ENCODE data around the gene PRKCI.
"Not testable (repeated sequence)": the region's sequence is repeated elsewhere in the genome, so short reads cannot be mapped to it uniquely, and the experiment has no call there.

PRKCI gene

DNA sequence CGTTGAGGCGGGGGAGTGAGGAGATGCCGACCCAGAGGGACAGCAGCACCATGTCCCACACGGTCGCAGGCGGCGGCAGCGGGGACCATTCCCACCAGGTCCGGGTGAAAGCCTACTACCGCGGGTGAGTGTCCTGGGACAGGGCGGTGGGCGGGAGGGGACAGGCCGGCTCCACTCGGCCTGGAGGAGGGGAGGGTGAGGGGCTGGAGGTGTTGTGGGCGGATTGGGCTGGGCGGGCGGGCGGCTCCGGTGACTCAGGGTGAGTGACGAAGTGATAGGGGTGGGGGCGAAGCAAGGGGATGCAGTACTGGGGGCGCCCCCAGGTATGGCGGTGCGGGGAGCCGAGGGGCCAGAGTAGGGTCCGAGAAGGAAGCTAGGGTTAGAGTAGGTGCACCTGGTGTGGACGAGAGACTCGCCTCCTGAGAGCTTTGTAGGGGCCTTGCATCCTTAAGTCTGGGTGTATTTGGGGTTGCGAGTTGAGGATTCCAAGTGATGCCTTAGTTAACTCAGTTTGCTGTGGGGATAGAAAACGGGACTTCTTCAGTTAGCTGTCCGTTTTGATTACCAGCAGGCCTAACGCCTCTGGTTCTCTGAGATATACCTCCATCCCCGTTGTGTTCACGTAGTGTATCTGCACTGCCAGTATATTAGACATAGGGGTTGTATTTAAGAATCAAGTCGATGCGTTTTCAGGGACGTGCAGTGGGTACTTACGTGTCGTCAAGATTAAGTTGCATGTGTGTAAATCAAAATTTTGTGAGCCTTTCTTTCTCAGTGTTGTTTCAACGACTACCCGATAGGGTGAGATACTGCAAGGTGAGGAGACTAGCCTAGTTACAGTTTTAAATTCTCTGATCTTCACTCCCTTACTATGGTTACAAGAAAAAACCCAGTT, 670 bp downstream of the PRKCI start:
- DNase-seq (ENCODE audit: low read depth, low spot score), result no peak

DNA sequence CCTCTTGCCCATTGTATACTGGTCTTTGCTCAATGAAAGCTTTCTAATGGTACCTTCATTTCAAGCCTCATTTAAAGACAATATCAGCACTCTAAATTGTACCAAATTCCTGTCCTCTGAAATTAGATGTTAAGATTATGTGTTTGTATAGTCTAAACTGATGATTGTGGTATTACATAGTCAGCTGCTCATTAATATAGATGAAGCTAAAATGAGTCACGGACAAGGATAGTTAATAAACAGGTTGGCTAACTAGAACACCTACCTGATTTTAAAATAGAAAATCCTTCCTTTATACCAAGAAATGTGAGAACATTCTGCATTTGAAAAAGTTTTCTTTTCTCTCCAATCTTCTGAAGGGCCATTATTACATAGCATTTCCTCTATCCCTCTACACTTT, 2.9 kb downstream of the PRKCI start:
- DNase-seq (ENCODE audit: low read depth, low spot score), result no peak

DNA sequence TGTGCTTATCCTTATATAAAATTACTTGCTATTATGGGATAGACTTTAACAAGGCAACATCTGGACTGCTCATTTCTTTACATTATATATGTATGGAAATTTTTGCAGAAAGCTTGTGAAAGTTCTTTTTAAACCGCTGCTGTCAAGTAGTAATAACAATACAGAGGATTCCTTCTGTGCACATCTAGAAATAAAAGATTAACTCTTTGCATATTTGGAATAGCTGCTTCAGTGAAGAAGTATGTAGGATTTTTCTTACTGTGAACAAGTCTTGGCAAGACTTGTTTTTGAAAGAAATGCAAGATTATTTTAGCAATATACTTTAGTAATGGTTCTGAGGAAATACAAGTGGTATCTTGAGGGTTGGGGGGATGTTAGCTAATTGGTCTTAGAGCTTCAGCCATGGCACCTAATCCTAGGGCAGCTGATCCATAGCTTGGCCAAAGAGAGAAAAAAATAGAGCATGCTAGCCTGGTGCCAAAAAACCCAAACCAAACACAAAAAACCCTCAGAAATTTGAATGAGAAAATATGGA, 4.3 kb downstream of the PRKCI start:
- DNase-seq (ENCODE audit: low read depth, low spot score), result no peak

DNA sequence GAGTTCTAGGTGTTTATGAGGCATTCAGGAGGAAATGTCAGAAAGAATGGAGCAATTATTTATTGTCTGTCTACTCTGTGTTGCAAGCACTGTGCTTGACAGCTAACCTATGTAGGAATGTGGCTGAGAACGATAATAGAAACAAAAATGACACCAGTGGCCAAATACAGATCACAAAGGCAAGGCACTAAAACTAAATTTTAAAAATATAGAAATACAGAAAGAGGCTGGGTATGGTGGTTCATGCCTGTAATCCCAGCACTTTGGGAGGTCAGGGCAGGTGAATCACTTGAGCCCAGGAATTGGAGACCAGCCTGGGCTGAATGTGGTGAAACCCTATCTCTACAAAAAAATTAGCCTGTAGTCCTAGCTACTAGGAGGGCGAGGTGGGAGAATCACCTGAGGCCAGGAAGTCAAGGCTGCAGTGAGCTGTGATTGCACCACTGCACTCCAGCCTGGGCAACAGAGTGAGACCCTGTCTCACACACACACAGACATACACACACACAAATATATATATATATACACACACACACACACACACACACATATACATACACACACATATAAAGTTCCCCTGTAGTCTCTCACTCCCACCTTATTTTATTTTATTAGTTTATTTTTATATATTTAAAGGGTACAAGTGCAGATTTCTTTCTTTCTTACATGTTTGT, 6.0 kb downstream of the PRKCI start:
- no peak for DNase-seq (ENCODE audit: low read depth, low spot score)

GRCh38 chr3:170232266-170232665, 10.0 kb downstream of the PRKCI start:
- no peak for DNase-seq (ENCODE audit: low read depth, low spot score)

DNA sequence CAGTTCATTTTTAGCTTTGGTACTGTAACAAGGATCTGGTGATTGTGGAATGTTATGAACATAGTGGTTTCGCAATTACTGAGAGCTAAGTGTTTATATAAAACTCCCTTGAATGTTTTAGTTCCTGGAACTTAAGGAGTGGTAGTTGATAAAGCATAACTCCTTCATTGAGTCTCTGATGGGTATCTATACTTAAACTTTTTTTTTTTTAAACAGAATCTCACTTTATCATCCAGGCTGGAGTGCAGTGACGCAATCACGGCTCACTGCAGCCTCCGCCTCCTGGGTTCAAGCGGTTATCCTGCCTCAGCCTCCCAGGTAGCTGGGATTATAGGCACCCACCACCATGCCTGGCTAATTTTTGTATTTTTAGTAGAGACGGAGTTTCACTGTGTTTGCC, 11.3 kb downstream of the PRKCI start:
- no peak for DNase-seq (ENCODE audit: low read depth, low spot score)

DNA sequence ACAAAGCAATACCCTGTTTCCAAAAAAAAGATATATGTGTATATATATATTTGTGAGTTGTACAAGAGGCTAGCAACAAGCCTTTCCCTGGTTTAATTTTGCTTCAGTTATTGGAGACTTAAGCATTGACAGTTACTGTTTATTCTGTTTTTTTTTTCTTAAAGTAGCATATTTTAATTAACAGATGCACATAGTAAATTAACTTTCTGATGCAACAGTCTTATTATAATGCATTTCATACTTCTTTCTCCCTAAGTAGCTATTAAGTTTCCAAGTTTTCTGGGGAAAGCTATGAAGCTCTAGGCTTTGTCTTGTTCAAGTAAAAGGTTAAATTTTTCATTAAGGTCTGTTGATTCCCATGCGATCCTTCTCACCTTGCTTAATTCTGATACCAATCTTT, 17.9 kb downstream of the PRKCI start:
- DNase-seq (ENCODE audit: low read depth, low spot score), result no peak

DNA sequence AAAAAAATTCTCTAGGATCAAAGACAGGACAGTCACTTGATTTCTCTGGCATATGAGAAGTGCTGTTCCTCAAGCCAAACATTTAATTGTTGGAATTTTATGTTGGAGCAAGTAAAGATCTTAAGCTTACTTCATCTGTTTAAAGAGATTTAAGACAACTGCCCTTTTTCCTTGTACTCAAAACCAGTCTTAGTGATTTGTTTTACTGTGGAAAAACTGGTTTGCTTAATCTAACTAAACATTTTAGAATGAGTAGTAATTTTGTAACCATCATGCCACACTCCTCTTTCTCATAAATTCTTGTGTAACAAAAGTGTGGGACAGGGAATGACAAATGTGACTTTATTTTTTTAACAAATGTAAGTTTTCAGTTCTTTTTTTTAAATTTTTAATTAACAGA, 18.4 kb downstream of the PRKCI start:
- no peak for DNase-seq (ENCODE audit: low read depth, low spot score)

DNA sequence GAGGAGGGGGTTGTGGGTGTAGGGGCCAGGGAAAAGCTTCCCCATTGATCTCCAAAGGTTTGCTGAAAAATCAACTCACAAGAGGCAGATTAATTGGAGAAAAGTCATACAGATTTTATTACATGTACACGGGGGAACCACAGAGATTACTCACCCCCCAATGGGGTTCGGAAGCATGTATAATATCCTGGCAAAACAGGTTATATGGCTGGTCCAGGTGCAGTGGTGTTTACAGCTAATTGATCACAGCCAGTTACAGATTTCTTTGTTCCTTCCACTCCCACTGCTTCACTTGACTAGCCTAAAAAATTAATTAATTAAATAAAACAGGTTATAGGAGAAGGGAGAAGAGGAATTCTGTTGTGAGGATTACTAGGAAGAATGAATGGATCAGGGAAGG, 22.4 kb downstream of the PRKCI start:
- no peak for DNase-seq (ENCODE audit: low read depth, low spot score)

DNA sequence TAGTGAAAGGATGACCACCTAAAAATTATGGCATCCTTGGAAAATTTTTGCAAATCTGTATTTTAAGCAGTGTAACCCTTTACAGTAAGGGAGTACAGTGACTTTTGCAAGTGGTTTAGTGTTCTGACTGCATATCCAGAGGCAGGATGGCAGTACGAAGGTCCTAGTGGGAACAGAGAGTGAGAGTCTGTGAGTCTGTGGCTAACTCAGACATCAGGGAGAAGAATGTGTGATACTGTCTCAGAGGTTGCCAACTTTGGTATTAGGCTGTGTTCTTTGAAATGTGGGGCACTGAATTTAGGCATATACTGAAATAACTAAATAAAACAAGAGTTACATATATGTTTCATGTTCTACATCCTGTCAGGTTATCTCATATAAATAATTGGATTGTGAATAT, 25.7 kb downstream of the PRKCI start:
- DNase-seq (ENCODE audit: low read depth, low spot score), result no peak

- DNase-seq (ENCODE audit: low read depth, low spot score), result no peak
Measured at GRCh38 chr3:170256597-170256996, 34.4 kb downstream of the PRKCI start.

DNA sequence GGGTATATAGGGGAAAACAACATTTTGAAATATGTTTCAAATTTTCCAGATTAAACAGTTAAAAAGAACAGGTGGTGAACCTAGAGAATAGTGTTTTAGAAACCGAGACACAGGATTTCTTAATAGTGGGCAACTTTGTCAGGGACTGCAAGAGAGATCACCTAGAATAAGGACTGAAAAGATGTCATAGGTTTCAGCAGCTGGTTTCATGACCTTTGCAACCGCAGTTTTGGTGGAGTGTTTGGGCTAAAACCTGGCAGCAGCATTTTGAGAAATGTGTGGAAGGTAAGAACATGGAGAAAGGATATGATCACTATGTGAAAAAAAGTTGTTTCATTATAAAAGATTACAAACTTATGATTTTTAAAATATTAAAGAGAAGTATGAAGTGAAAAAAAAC, 34.9 kb downstream of the PRKCI start:
- DNase-seq (ENCODE audit: low read depth, low spot score), result no peak

DNA sequence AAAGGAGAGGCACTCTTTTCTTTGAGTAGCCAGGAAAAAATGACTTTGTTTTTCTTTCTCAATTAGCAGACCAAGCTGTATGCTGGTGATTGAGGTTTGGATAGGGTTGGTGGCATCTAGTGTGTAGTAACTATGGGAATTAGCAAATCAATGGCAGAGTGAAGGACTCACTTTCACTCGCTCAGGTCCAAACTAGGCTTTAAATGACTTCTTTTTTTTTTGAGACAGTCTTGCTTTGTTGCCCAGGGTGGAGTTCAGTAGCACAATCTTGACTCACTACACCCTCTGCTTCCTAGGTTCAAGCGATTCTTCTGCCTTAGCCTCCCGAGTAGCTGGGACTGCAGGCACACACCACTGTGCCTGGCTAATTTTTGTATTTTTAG, 35.9 kb downstream of the PRKCI start:
- DNase-seq (ENCODE audit: low read depth, low spot score), result no peak

DNA sequence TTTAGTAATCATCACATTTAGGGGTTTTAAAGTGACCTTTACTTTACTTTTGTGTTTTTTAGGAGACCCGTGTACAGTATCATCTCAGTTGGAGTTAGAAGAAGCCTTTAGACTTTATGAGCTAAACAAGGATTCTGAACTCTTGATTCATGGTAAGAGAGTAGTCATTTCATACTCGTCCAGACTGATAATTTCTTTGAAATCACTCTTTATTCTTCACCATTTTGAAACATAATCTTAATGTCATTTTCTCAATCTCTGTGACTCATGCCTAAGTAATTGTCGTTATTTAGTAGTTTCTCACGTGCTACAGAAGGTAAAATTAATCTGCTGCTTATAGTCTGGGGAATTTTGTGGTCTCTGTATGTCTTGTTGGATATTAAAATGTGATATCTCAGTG, 37.7 kb downstream of the PRKCI start:
- no peak for DNase-seq (ENCODE audit: low read depth, low spot score)

GRCh38 chr3:170267793-170268192, 45.6 kb downstream of the PRKCI start:
- no peak for DNase-seq (ENCODE audit: low read depth, low spot score)

DNA sequence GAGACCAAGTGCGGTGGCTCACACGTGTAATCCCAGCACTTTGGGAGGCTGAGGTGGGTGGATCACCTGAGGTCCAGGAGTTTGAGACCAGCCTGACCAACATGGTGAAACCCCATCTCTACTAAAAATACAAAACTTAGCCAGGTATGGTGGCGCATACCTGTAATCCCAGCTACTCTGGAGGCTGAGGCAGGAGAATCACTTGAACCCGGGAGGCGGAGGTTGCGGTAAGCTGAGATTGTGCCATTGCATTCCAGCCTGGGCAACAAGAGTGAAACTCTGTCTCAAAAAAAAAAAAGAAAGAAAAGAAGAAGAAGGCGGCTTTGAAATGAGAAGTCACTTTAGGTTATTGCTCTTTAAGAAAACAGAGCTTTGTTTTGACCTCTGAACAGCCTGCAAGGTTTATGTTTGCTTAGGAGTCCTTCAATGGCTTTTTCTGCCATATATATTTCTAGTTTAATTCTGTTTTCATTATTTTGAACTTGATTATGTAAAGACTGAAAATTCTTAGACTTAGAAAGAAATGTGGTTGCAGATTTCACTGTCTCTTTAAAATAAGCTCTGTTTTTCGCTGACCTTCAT, 47.5 kb downstream of the PRKCI start:
- not testable (repeated sequence) for DNase-seq (ENCODE audit: low read depth, low spot score)

DNA sequence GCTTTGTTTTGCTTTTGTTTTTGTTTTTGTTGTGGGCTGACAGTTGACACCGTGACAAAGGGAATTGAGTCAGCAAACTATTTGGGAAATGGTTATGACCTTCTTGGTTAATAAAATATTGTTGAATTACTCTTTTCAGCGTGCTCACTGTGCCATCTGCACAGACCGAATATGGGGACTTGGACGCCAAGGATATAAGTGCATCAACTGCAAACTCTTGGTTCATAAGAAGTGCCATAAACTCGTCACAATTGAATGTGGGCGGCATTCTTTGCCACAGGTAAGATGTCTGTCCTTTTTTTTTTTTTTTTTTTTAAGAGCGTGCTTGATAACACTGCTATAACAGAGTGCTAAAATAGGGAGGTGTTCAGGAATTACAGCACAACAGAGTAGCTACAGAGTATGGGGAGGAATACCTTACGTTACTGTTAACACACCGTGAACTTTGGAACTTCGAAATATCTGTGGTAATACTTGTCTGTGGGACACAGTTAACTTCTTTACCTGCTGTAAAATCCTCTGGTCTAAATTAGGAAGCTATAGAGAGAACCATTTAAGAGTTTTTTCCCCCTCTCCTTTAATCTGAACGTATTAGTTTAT, 48.2 kb downstream of the PRKCI start:
- DNase-seq (ENCODE audit: low read depth, low spot score), result no peak

- DNase-seq (ENCODE audit: low read depth, low spot score), result no peak
Measured at GRCh38 chr3:170274641-170275040, 52.4 kb downstream of the PRKCI start.

DNA sequence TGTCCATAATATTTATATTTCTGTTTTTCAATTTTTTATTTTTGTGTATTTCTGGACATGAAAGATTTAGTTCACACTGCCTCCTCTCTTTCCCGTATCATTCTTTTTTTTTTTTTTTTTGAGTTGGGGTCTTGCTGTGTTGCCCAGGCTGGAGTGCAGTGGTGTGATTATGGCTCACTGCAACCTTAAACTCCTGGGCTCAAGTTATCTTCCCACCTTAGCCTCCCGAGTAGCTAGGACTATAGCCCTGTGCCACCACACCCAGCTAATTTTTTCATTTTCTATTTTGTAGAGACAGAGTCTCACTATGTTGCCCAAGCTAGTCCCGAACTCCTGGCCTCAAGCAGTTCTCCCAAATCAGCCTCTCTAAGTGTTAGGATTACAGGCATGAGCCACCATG, 53.6 kb downstream of the PRKCI start:
- no peak for DNase-seq (ENCODE audit: low read depth, low spot score)

GRCh38 chr3:170277311-170277710, 55.1 kb downstream of the PRKCI start:
- not testable (repeated sequence) for DNase-seq (ENCODE audit: low read depth, low spot score)

- no peak for DNase-seq (ENCODE audit: low read depth, low spot score)
Measured at GRCh38 chr3:170277833-170278580, 55.8 kb downstream of the PRKCI start.

All from smooth muscle cell of the brain vasculature (primary cell).